T-helper 1 cell treated with Interleukin-12 subunit alpha and Interleukin-12 subunit beta and Interleukin-4 antibody, amounts not matched to agents 30 μg/mL and 1 μg/mL, for 36 hours (primary cell): ENCODE measurements around the gene TSGA10.

ENCODE experiments used
- H3K27ac Mint-ChIP-seq: one replicate; pipeline ENCODE4 v1.8.0; 2021; ENCODE audit warnings: mild to moderate bottlenecking, mixed read lengths
- H3K27me3 Mint-ChIP-seq: one replicate; pipeline ENCODE4 v1.8.0; 2021; ENCODE audit warnings: low read depth, mixed read lengths
- H3K36me3 Mint-ChIP-seq: one replicate; pipeline ENCODE4 v1.8.0; 2021; ENCODE audit warnings: low read depth, mixed read lengths
- H3K4me1 Mint-ChIP-seq: one replicate; pipeline ENCODE4 v1.8.0; 2021; ENCODE audit warnings: low read depth, mixed read lengths
- H3K4me3 Mint-ChIP-seq: one replicate; pipeline ENCODE4 v1.8.0; 2021; ENCODE audit warnings: mild to moderate bottlenecking, moderate library complexity, mixed read lengths
- H3K9me3 Mint-ChIP-seq: one replicate; pipeline ENCODE4 v1.8.0; 2021; ENCODE audit warnings: mixed read lengths

The TSGA10 gene

GRCh38 chr2:99171377-99172140 lies 16.8 kb upstream of the TSGA10 start:
- no peaks in the 10 kb centered on the region for H3K27me3 Mint-ChIP-seq
- H3K4me3 Mint-ChIP-seq = no peak overlapping the region
- no peaks in the 10 kb centered on the region for H3K9me3 Mint-ChIP-seq
- no peak overlapping the region for H3K27ac Mint-ChIP-seq
- peaks cover 25% of the 10 kb centered on the region for H3K36me3 Mint-ChIP-seq
- H3K4me1 Mint-ChIP-seq = peaks cover 24% of the 10 kb centered on the region

- no peak overlapping the region for H3K27ac Mint-ChIP-seq
- no peak overlapping the region for H3K4me3 Mint-ChIP-seq
- H3K27me3 Mint-ChIP-seq = no peaks in the 10 kb centered on the region
- peaks cover 15% of the 10 kb centered on the region for H3K4me1 Mint-ChIP-seq
- no peaks in the 10 kb centered on the region for H3K9me3 Mint-ChIP-seq
- H3K36me3 Mint-ChIP-seq = peaks cover 34% of the 10 kb centered on the region
Observed at GRCh38 chr2:99169534-99169933, 14.8 kb upstream of the TSGA10 start.

- no peak overlapping the region for H3K27ac Mint-ChIP-seq
- H3K36me3 Mint-ChIP-seq = peaks cover 35% of the 10 kb centered on the region
- no peaks in the 10 kb centered on the region for H3K27me3 Mint-ChIP-seq
- no peak overlapping the region for H3K4me3 Mint-ChIP-seq
- peaks cover 5% of the 10 kb centered on the region for H3K4me1 Mint-ChIP-seq
- H3K9me3 Mint-ChIP-seq = no peaks in the 10 kb centered on the region
Observed at GRCh38 chr2:99166218-99166617, 11.5 kb upstream of the TSGA10 start.

GRCh38 chr2:99159594-99159993 lies 4.9 kb upstream of the TSGA10 start:
- peaks cover 16% of the 10 kb centered on the region for H3K4me1 Mint-ChIP-seq
- H3K4me3 Mint-ChIP-seq = no peak overlapping the region
- peaks cover 27% of the 10 kb centered on the region for H3K36me3 Mint-ChIP-seq
- H3K27me3 Mint-ChIP-seq = no peaks in the 10 kb centered on the region
- no peaks in the 10 kb centered on the region for H3K9me3 Mint-ChIP-seq
- no peak overlapping the region for H3K27ac Mint-ChIP-seq

- Mint-ChIP-seq H3K36me3 (peaks cover 21% of the 10 kb centered on the region), H3K9me3 (no peaks in the 10 kb centered on the region), H3K4me1 (peaks cover 24% of the 10 kb centered on the region), H3K4me3 (no peak overlapping the region), H3K27ac (no peak overlapping the region), H3K27me3 (no peaks in the 10 kb centered on the region)
Observed at GRCh38 chr2:99158599-99158998, 3.9 kb upstream of the TSGA10 start.

GRCh38 chr2:99156891-99157290 lies 2.1 kb upstream of the TSGA10 start:
- Mint-ChIP-seq H3K27ac (no peak overlapping the region), H3K4me1 (peaks cover 24% of the 10 kb centered on the region), H3K9me3 (no peaks in the 10 kb centered on the region), H3K27me3 (no peaks in the 10 kb centered on the region), H3K4me3 (no peak overlapping the region), H3K36me3 (peaks cover 20% of the 10 kb centered on the region)

GRCh38 chr2:99153921-99154604 lies 679 bp downstream of the TSGA10 start:
- no peaks in the 10 kb centered on the region for H3K27me3 Mint-ChIP-seq
- no peaks in the 10 kb centered on the region for H3K9me3 Mint-ChIP-seq
- peaks cover 14% of the 10 kb centered on the region for H3K36me3 Mint-ChIP-seq
- no peak overlapping the region for H3K27ac Mint-ChIP-seq
- H3K4me1 Mint-ChIP-seq = peaks cover 25% of the 10 kb centered on the region
- H3K4me3 Mint-ChIP-seq = no peak overlapping the region

GRCh38 chr2:99152199-99152895 lies 2.4 kb downstream of the TSGA10 start:
- Mint-ChIP-seq H3K27ac (no peak overlapping the region), H3K4me1 (peaks cover 23% of the 10 kb centered on the region), H3K4me3 (no peak overlapping the region), H3K36me3 (peaks cover 11% of the 10 kb centered on the region), H3K27me3 (no peaks in the 10 kb centered on the region), H3K9me3 (no peaks in the 10 kb centered on the region)

- no peak overlapping the region for H3K4me3 Mint-ChIP-seq
- no peaks in the 10 kb centered on the region for H3K9me3 Mint-ChIP-seq
- peaks cover 16% of the 10 kb centered on the region for H3K4me1 Mint-ChIP-seq
- H3K36me3 Mint-ChIP-seq = peaks cover 5% of the 10 kb centered on the region
- no peak overlapping the region for H3K27ac Mint-ChIP-seq
- H3K27me3 Mint-ChIP-seq = no peaks in the 10 kb centered on the region
Observed at GRCh38 chr2:99150706-99151105, 4.0 kb downstream of the TSGA10 start.

- H3K27ac Mint-ChIP-seq = peak within 1 kb of the TSS; percentile 93
- peak within 1 kb of the TSS; percentile 98 for H3K4me3 Mint-ChIP-seq
- H3K4me1 Mint-ChIP-seq = peaks cover 8% of the 10 kb centered on the region
Observed at GRCh38 chr2:99141110-99142108, 13.3 kb downstream of the TSGA10 start, which contains the start of gene C2orf15. C2orf15 (plus strand) TSS chr2:99141707; CDS start chr2:99150559, 8,852 bp downstream.

GRCh38 chr2:99140860-99141109 lies 14.0 kb downstream of the TSGA10 start:
- Mint-ChIP-seq H3K4me3 (peak overlapping the region; percentile 98), H3K9me3 (no peaks in the 10 kb centered on the region), H3K4me1 (peaks cover 8% of the 10 kb centered on the region), H3K36me3 (no peaks in the 10 kb centered on the region), H3K27me3 (peaks cover 39% of the 10 kb centered on the region), H3K27ac (peak overlapping the region; percentile 63)

More at GRCh38 chr2:99141110-99142108, 13.3 kb downstream of the TSGA10 start, which contains the start of gene C2orf15:
- Mint-ChIP-seq H3K36me3 (no peaks in the 10 kb centered on the region), H3K27me3 (peaks cover 39% of the 10 kb centered on the region), H3K9me3 (no peaks in the 10 kb centered on the region)

- Mint-ChIP-seq H3K36me3 (no peaks in the 10 kb centered on the region), H3K4me1 (peaks cover 8% of the 10 kb centered on the region), H3K4me3 (peak overlapping the region; percentile 98), H3K27ac (peak overlapping the region; percentile 52), H3K27me3 (peaks cover 39% of the 10 kb centered on the region), H3K9me3 (no peaks in the 10 kb centered on the region)
Observed at GRCh38 chr2:99140056-99140859, 14.5 kb downstream of the TSGA10 start.

GRCh38 chr2:99139003-99139402 lies 15.7 kb downstream of the TSGA10 start:
- H3K27me3 Mint-ChIP-seq = peaks cover 42% of the 10 kb centered on the region
- peaks cover 1% of the 10 kb centered on the region for H3K36me3 Mint-ChIP-seq
- H3K4me1 Mint-ChIP-seq = peaks cover 6% of the 10 kb centered on the region
- no peak overlapping the region for H3K27ac Mint-ChIP-seq
- peak overlapping the region; percentile 4 for H3K4me3 Mint-ChIP-seq
- peaks cover 3% of the 10 kb centered on the region for H3K9me3 Mint-ChIP-seq
